ENCODE measurements around the gene UCP3. TPM values are rescaled to one million over a fixed set of nuclear protein-coding genes. Genes with fewer than 3 reads are reported as not detected.

Gene UCP3
- total and polyA plus RNA-seq, 11 donors: 0.50 to 8.3 (median 1.7) TPM

DNA sequence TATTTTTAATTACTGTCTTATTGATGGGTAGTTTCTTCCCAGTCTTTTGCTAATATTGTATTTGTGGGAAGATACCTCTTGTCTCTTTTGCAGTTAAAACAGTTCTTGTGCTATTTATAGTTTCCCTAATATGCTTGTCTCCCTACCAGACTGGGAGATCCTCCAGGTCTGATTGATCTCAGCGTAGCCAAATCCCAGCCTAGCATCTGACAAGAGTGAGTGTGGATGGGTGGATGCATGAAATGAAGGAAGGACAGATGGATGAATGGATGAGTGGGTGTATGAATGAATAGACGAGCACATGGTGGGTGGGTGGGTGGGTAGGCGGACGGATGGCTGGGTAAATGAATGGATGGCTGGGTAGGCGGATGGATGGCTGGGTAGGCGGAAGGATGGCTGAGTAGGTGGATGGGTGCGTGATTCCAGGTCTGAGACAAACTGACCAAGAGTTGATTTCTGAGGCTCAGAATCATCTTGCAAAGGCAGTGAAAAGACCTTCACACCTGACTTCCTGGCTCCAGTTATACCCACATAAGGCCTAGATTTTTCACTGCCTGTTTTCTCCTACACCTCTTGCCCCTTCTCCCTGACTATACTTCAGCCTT, 46.7 kb downstream of the UCP3 start:
- peaks cover 0 to 10% (median 0%) of the 10 kb centered on the region in 9 donors for H3K27me3 ChIP-seq
- no peak for ATAC-seq
- TF ChIP-seq, protein P1, sequence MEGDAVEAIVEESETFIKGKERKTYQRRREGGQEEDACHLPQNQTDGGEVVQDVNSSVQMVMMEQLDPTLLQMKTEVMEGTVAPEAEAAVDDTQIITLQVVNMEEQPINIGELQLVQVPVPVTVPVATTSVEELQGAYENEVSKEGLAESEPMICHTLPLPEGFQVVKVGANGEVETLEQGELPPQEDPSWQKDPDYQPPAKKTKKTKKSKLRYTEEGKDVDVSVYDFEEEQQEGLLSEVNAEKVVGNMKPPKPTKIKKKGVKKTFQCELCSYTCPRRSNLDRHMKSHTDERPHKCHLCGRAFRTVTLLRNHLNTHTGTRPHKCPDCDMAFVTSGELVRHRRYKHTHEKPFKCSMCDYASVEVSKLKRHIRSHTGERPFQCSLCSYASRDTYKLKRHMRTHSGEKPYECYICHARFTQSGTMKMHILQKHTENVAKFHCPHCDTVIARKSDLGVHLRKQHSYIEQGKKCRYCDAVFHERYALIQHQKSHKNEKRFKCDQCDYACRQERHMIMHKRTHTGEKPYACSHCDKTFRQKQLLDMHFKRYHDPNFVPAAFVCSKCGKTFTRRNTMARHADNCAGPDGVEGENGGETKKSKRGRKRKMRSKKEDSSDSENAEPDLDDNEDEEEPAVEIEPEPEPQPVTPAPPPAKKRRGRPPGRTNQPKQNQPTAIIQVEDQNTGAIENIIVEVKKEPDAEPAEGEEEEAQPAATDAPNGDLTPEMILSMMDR (IDR thresholded peaks at IDR 0.05): no peak
- no peak for TF ChIP-seq POLR2A (IDR thresholded peaks at IDR 0.05)
- intact Hi-C loops (cut with DNase I): loop anchor here in 7 of 10 donors (5.0 to 10.0 kb wide), 7 partner anchors 53 to 485 kb away; no protein-coding TSS in a partner anchor
- peaks cover 0 to 12% (median 3%) of the 10 kb centered on the region in 12 donors for H3K4me1 ChIP-seq
- no peaks in the 10 kb centered on the region for H3K36me3 ChIP-seq
- no peak for DNase-seq
- H3K9me3 ChIP-seq: no peaks in the 10 kb centered on the region
- no peak overlapping the region for H3K27ac ChIP-seq
- H3K4me3 ChIP-seq: no peak overlapping the region
- 68 to 89% (median 75%) methylated on average over 7 of the region's 7 CpGs for WGBS, 4 donors

DNA sequence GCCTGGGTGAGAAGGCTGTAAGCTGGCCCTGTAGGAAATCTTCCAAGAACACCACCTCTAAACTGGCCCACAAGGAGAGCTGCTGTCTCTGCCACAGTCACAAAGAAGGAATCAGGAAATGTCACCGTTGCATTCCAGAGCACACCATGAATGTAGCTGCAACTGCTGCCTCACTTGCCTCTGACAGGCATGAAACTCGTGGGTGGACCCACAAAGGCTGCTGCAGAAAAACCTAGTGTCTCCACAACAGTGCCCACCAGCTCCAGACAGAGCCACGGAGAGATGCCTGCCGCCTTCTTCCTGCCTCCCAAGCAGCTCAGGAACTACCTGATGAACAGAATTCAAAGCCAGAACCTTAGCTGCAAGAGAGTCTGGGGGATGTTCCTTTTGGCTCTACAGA, 47.6 kb downstream of the UCP3 start:
- 63 to 80% (median 67%) methylated on average over 4 of the region's 4 CpGs for WGBS, 4 donors
- Histone ChIP-seq H3K4me1 (peaks cover 0 to 12% (median 3%) of the 10 kb centered on the region in 12 donors), H3K27ac (no peak overlapping the region), H3K4me3 (no peak overlapping the region), H3K27me3 (peaks cover 0 to 18% (median 5%) of the 10 kb centered on the region in 9 donors), H3K9me3 (no peaks in the 10 kb centered on the region), H3K36me3 (no peaks in the 10 kb centered on the region)
- DNase-seq: no peak
- TF ChIP-seq, protein P1 (IDR thresholded peaks at IDR 0.05): no peak
- ATAC-seq: no peak
- intact Hi-C loops (cut with DNase I): loop anchor here in 7 of 10 donors (5.0 to 10.0 kb wide), 7 partner anchors 53 to 486 kb away; no protein-coding TSS in a partner anchor

DNA sequence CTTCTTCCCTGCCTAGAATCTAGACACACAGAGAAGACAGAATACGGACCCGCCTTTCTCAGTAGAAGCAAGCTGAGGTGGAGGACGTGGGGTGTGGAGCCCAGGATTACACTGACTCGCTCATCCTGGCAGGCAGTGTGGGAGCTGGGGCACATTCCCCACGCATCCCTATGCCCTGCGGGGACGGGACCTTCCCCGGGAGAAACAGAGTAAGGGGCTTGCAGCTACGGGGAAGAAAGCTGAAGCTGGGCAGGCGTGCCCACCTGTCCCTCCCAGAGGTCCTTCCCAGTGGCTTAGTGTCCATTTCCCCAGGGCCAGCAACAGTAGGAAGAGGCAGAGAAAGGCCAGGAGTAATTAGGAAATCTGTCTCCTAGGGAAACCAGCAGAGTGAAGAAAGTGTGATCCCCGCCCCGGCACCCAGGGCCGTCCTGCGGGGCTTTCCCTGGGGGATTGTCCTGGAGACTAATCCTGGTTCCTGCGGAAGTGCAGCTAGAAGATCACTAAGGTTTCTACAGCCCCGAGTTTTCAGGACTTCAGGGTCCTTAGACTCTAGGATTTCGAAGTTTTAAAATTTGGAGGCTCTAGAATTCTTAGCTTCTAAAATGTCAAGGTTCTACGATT, 50.3 kb downstream of the UCP3 start:
- Histone ChIP-seq H3K4me3 (no peak overlapping the region), H3K27me3 (peaks cover 0 to 24% (median 5%) of the 10 kb centered on the region in 9 donors), H3K36me3 (no peaks in the 10 kb centered on the region), H3K9me3 (no peaks in the 10 kb centered on the region), H3K4me1 (peaks cover 0 to under 1% (median 0%) of the 10 kb centered on the region in 12 donors), H3K27ac (no peak overlapping the region)
- intact Hi-C loops (cut with DNase I): no loop called here
- ATAC-seq (no peak), DNase-seq (no peak)
- WGBS, 4 donors: 75 to 82% (median 76%) methylated on average over 18 of the region's 18 CpGs
- TF ChIP-seq POLR2A (IDR thresholded peaks at IDR 0.05): no peak
- TF ChIP-seq, protein P1 (IDR thresholded peaks at IDR 0.05): no peak

DNA sequence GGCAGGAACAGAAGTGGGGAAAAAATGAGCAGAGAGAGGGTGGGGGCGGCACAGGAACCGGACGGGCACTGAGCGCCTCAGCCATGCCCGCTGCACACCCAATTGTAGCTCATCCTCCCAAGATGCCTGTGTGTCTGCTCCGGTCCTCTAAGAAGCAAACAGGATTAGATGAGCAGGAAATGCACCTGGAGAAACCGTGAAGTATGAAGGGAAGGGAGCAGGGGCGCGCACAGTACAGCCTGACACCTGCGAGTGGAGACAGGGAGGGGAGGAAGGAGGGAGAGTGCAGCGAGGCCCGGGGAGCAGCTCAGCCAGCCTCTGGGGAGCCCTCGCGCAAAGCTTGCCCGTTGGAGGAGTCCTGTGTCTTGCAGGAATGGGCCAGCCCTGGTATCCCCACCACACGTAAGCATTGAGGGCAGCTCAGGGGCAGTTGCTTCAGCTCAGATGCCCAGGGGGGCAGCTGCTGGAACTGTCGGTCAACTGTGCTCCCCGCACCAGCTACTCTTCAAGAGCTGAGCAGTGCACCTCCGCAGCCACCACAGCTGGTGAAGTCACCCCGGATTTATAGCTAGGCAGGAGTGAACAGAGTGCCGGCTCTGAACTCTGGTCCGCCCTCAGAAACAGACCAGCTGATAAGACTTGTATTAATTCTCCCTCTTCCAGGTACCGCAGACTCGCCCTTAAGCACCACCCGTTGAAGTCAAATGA, 51.1 kb downstream of the UCP3 start:
- intact Hi-C loops (cut with DNase I): no loop called here
- 56 to 74% (median 67%) methylated on average over 21 to 25 of the region's 25 CpGs for WGBS, 4 donors
- no peak for DNase-seq

More for the DNA sequence above, 51.1 kb downstream of the UCP3 start:
- H3K4me3 ChIP-seq: no peak overlapping the region
- H3K27me3 ChIP-seq: peaks cover 0 to 24% (median 5%) of the 10 kb centered on the region in 9 donors
- H3K36me3 ChIP-seq: no peaks in the 10 kb centered on the region
- no peaks in the 10 kb centered on the region for H3K9me3 ChIP-seq
- TF ChIP-seq, protein P1 (IDR thresholded peaks at IDR 0.05): no peak
- no peak for TF ChIP-seq POLR2A (IDR thresholded peaks at IDR 0.05)
- no peak for ATAC-seq
- no peaks in the 10 kb centered on the region for H3K4me1 ChIP-seq
- no peak overlapping the region for H3K27ac ChIP-seq
